ENCODE measurements around the gene ANGPTL1.
"Not testable (repeated sequence)": the region's sequence is repeated elsewhere in the genome, so short reads cannot be mapped to it uniquely, and the experiment has no call there.

The ANGPTL1 gene

DNA sequence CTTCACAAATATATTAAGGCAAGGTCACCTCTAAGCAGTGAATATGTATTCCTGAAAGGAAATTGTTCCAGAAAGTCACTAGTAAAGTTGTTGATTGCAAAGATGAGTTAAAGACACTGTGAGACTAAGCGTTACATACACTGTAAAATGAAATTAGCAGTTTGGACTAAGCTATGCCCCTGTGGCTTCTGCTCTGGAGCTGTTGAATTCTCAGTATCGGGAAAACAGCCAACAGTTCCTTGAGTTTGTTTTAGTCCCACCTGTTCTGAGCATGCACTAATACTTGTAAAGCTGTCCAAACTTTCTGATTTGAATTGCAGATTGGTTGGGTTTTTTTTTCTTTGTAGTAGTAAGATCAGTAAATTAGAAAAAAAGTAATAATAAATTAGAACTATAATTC is 21.0 kb downstream of the ANGPTL1 start:
- DNase-seq (ENCODE audit: low read depth), result no peak
- TF ChIP-seq, protein P1, sequence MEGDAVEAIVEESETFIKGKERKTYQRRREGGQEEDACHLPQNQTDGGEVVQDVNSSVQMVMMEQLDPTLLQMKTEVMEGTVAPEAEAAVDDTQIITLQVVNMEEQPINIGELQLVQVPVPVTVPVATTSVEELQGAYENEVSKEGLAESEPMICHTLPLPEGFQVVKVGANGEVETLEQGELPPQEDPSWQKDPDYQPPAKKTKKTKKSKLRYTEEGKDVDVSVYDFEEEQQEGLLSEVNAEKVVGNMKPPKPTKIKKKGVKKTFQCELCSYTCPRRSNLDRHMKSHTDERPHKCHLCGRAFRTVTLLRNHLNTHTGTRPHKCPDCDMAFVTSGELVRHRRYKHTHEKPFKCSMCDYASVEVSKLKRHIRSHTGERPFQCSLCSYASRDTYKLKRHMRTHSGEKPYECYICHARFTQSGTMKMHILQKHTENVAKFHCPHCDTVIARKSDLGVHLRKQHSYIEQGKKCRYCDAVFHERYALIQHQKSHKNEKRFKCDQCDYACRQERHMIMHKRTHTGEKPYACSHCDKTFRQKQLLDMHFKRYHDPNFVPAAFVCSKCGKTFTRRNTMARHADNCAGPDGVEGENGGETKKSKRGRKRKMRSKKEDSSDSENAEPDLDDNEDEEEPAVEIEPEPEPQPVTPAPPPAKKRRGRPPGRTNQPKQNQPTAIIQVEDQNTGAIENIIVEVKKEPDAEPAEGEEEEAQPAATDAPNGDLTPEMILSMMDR (IDR thresholded peaks at IDR 0.05; ENCODE audit: insufficient read depth, low read depth, low read length, missing control alignments), result no peak
- H3K4me3 ChIP-seq (ENCODE audit: low read length), result no peak overlapping the region

DNA sequence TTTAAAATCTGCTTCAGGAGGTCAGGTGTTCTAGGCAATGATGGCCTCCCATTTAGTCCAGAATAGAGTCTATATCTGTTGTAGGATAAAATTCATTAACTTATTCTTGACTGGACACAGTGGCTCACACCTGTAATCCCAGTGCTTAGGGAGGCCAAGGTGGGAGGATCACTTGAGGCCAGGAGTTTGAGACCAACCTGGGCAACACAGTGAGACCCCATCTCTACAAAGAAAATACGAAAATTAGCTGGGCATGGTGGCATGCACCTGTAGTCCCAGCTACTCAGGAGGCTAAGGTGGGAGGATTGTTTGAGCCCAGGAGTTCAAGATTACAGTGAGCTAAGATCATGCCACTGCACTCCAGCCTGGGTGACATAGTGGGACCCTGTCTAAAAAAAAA is 23.0 kb downstream of the ANGPTL1 start:
- not testable (repeated sequence) for H3K4me3 ChIP-seq (ENCODE audit: low read length); DNase-seq (ENCODE audit: low read depth)

DNA sequence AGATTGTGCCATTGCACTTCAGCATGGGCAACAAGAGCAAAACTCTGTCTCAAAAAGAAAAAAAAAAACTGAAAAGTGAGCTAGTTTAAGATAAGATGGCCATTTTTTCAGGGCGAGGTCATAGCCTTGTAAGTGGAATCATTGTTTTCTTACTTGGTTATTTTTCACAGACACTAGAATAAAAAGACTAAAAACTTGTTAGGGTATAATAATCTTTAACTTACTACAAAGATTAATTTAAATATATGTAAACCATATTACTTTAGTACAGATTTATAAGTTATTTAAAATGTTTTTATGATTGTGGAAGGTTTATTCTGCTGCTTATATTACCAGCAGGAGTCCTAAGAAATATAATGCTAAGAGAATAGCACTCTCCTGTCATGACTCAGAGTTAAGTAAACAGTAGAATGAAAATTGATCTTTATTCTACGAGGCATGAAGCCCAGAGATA is 23.5 kb downstream of the ANGPTL1 start:
- TF ChIP-seq, protein P1 (IDR thresholded peaks at IDR 0.05; ENCODE audit: insufficient read depth, low read depth, low read length, missing control alignments), result no peak
- no peak overlapping the region for H3K4me3 ChIP-seq (ENCODE audit: low read length)
- DNase-seq (ENCODE audit: low read depth), result peak; percentile 37

DNA sequence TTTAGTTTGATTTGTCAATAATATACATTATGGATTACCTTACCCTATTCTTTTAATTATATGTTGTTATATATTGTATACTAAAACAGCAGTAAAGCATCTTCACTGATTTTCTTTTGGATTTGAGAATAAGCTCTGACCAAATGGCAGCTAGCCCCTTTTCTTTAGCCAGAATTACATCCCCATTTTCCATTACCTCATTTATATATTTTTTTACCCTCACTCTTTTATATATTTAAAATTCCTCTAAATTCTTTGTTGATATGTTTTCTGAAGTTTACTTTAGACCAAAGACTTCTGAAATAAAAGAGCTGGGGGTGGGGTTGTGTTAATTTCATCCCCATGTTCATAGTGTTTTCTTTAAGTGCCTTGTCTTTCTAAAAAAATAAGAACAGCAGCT is 24.6 kb downstream of the ANGPTL1 start:
- no peak for DNase-seq (ENCODE audit: low read depth)
- TF ChIP-seq, protein P1 (IDR thresholded peaks at IDR 0.05; ENCODE audit: insufficient read depth, low read depth, low read length, missing control alignments), result no peak
- H3K4me3 ChIP-seq (ENCODE audit: low read length), result no peak overlapping the region

DNA sequence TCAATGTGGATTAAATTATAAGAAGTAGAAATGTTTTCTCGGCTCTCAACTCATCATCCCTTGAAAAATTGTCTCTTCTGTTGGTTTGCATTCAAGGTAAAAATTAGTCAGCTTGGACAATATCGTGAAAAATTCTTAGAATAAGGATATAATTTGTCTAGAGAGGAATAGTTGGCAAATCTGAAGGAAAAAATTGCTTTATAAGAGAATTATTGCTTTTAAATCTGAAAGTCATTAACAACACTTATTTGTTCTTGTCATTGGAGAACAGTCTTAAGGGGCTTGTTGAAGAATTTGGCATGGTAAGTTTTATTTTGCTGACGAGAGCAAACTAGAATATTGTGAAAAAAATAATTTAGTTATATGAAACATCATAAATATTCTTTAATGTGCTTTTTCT is 26.4 kb downstream of the ANGPTL1 start:
- no peak for DNase-seq (ENCODE audit: low read depth)
- TF ChIP-seq, protein P1 (IDR thresholded peaks at IDR 0.05; ENCODE audit: insufficient read depth, low read depth, low read length, missing control alignments), result no peak
- no peak overlapping the region for H3K4me3 ChIP-seq (ENCODE audit: low read length)

DNA sequence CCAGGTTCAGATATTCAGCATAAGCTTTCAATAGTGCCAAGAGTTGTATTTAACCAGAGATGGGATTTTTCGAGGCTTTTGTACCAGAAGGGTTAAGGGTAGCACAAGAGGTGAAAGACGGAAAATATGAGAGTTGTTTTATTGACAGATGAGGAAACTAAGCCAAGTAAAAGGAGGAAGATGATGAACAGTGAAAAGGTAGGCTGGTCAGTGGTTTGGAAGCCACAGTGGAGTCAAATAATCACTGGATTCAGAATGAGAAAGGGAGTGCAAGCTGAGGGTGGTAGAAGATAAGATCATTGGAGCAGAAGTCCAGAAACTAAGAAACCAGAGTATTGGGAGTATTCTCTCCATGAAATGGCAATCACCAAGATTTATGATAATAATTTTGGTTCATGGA is 45.7 kb downstream of the ANGPTL1 start:
- DNase-seq (ENCODE audit: low read depth), result no peak
- no peak overlapping the region for H3K4me3 ChIP-seq (ENCODE audit: low read length)
- TF ChIP-seq, protein P1 (IDR thresholded peaks at IDR 0.05; ENCODE audit: insufficient read depth, low read depth, low read length, missing control alignments), result no peak

DNA sequence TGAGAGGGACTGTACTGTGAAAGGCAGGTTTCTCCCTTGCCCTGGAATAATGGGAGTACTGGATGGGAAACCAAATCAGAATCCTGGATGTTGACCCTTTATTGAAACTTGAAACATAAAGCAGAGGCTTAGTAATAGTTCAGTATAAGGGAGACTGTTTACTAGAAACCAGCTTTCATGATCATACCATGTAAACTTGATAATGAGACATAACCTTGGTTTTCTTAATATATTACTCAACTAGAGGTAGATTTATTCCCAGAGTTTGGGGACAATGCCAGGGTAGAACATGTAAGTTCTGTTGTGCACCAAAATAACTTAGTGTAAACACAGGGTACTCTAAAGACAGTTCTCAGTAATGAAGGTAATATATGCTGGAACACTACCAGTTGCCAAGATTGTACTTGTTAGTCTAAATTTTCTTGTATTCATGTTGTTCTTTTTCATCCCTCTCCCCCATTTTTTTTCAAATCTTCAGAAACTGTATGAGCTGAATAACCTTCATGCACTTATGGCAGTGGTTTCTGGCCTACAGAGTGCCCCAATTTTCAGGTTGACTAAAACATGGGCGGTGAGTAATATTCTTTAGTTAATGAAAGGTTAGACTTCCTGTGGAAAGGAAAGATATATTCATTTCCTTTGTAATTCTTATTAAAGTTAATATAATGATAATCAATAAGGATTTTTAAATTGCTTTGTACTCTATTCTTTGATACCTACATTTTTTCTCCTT is 49.6 kb downstream of the ANGPTL1 start:
- no peak overlapping the region for H3K4me3 ChIP-seq (ENCODE audit: low read length)
- TF ChIP-seq, protein P1 (IDR thresholded peaks at IDR 0.05; ENCODE audit: insufficient read depth, low read depth, low read length, missing control alignments), result no peak
- DNase-seq (ENCODE audit: low read depth), result no peak

All from epithelial cell of esophagus (primary cell).